ENCODE results near the gene BLOC1S1. TPM values are rescaled to one million over a fixed set of nuclear protein-coding genes. Genes with fewer than 3 reads are reported as not detected.
A peak's percentile ranks its signal among the peaks of the same experiment; 100 is the strongest.

The BLOC1S1 gene
- 89.9 and 98.6 TPM in 2 replicates for total RNA-seq (ENCODE audit: low replicate concordance)
- long read RNA-seq, transcript BLOC1S1-203 (4 exons, 571 nt): major isoform, 21 of 22 reads
- long read RNA-seq, partial matches to known transcripts: 0 of 22 reads
- long read RNA-seq, other reads (novel, unspliced or antisense): 0 of 22 reads

DNA sequence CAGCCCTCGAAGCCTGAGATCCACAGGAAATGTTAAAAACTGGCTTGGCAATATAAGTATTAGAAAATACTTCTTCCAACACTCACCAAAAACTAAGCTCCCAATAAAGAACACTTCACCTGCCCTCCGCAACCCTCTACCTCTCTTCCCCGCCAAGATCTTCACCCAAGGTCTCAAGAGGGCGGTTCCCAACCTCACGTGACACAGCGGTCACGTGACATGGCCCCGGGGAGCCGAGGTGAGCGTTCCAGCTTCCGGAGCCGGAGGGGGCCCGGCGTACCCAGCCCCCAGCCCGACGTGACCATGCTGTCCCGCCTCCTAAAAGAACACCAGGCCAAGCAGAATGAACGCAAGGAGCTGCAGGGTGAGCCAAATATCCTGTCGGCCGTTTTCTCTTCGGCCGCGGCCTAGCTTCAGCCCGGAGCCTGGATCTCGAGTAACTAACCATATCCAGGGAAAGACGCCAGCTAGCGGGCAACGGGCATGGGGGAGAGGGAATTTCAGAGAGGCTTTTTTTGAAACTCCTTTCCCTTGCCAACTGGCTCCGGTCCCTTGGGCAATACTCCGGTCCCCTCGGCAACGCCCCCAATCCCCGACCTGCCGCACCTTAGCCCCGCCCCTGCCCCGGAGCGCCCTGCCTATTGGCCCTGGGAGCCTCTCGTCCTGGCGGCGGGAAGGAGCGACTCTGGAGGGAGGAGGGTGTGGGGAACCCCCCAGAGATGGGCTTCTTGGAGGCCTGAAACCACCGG lies at the start of gene BLOC1S1:
Gene BLOC1S1 (plus strand): TSS at position 214 of the 749 bp plus-strand sequence. CDS start 6 bp downstream, at position 220.
- peak; percentile 95 for DNase-seq (ENCODE audit: extremely low spot score, unreplicated experiment)
- peak within 1 kb of the TSS; percentile 94 for H3K4me3 Mint-ChIP-seq
- peaks cover 33% of the 10 kb centered on the region for H3K27me3 Mint-ChIP-seq
- peaks cover 31% of the 10 kb centered on the region for H3K4me1 Mint-ChIP-seq (ENCODE audit: unreplicated experiment)
- H3K27ac Mint-ChIP-seq: peak within 1 kb of the TSS; percentile 95
- H3K36me3 Mint-ChIP-seq: no peaks in the 10 kb centered on the region
- peak; percentile 35 for TF ChIP-seq CTCF (conservative IDR thresholded peaks at IDR 0.05)
- no peaks in the 10 kb centered on the region for H3K9me3 Mint-ChIP-seq

DNA sequence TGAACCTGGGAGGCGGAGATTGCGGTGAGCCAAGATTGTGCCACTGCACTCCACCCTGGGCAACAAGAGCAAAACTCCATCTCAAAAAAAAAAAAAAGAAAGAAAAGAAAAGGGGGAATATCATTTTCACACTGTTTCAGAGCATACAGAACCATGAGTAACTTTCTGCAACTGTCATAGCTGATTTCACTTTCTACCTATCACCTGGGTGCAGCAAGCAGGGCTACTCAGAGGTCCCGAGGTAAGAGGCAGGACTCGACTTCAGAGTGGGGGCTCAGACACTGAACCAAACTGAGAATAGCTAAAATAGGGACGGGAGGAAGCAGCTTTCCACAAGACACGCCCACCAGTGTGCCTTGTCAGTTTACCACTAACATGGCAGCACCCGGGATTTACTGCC lies 49.3 kb upstream of the BLOC1S1 start:
- Mint-ChIP-seq H3K4me1 (ENCODE audit: unreplicated experiment) (no peaks in the 10 kb centered on the region), H3K9me3 (no peaks in the 10 kb centered on the region), H3K4me3 (no peak overlapping the region), H3K36me3 (no peaks in the 10 kb centered on the region), H3K27ac (no peak overlapping the region), H3K27me3 (peaks cover 7% of the 10 kb centered on the region)
- DNase-seq (ENCODE audit: extremely low spot score, unreplicated experiment): peak; percentile 39
- no peak for TF ChIP-seq CTCF (conservative IDR thresholded peaks at IDR 0.05)

- Mint-ChIP-seq H3K4me1 (ENCODE audit: unreplicated experiment) (no peaks in the 10 kb centered on the region), H3K27ac (peak overlapping the region; percentile 14)
Observed at GRCh38 chr12:55670276-55670675, 45.6 kb upstream of the BLOC1S1 start.

DNA sequence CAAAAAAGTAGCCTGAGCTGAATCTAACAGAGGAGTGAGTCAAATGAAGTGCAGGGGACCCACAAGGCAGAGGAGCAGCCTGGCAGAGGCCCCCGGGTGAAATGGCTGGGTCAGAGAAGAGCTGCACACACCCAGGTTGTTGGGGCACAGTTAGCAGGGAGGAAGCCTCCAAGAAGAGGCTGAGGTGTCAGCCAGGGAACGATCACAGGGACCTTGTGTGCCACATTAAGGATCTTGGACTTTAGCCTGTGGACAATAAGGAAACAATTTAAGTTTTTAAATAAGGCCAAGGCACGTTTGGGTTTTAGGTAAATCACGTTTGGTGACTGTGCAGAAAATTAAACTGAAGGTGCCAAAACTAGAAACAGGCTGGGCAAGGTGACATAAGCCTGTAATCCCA lies 44.1 kb upstream of the BLOC1S1 start:
- no peak overlapping the region for H3K27ac Mint-ChIP-seq
- no peaks in the 10 kb centered on the region for H3K36me3 Mint-ChIP-seq
- H3K4me1 Mint-ChIP-seq (ENCODE audit: unreplicated experiment): no peaks in the 10 kb centered on the region
- H3K27me3 Mint-ChIP-seq: peaks cover 15% of the 10 kb centered on the region
- no peak for DNase-seq (ENCODE audit: extremely low spot score, unreplicated experiment)
- H3K9me3 Mint-ChIP-seq: no peaks in the 10 kb centered on the region
- TF ChIP-seq CTCF (conservative IDR thresholded peaks at IDR 0.05): no peak
- no peak overlapping the region for H3K4me3 Mint-ChIP-seq

More at GRCh38 chr12:55670276-55670675, 45.6 kb upstream of the BLOC1S1 start:
- Mint-ChIP-seq H3K36me3 (no peaks in the 10 kb centered on the region), H3K9me3 (no peaks in the 10 kb centered on the region), H3K27me3 (peaks cover 15% of the 10 kb centered on the region), H3K4me3 (no peak overlapping the region)
- TF ChIP-seq CTCF (conservative IDR thresholded peaks at IDR 0.05): no peak
- DNase-seq (ENCODE audit: extremely low spot score, unreplicated experiment): no peak

DNA sequence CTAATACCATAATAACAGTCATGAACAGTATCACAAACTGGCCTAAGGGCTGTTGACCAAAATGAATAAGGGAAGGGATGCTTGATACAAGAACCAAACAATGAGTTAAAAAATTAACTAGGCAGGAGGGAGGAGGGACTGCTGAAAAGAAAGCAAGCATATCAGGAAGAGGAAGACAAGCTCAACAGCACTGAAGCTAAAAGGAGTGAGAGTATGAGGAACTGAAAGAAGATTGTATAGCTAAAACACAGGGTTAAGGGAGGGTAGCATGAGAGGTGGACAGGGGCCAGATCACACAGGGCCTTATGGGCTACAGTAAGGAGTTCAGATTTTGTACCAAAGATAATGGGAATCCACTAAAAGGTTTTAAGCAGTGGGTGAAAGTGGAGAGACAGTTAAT lies 42.2 kb upstream of the BLOC1S1 start:
- Mint-ChIP-seq H3K9me3 (no peaks in the 10 kb centered on the region), H3K27ac (no peak overlapping the region), H3K27me3 (peaks cover 15% of the 10 kb centered on the region), H3K36me3 (no peaks in the 10 kb centered on the region), H3K4me3 (no peak overlapping the region), H3K4me1 (ENCODE audit: unreplicated experiment) (no peaks in the 10 kb centered on the region)
- TF ChIP-seq CTCF (conservative IDR thresholded peaks at IDR 0.05): no peak
- DNase-seq (ENCODE audit: extremely low spot score, unreplicated experiment): no peak
